ENCODE results near the gene NEDD4L.

GRCh38 chr18:58427321-58427720 lies 383.3 kb downstream of the NEDD4L start:
- TF ChIP-seq PATZ1 (CRISPR knock-in tag; IDR thresholded peaks at IDR 0.05; ENCODE audit: borderline replicate concordance) (no peak), CSRNP3 (CRISPR knock-in tag; IDR thresholded peaks at IDR 0.05) (no peak), ZNF565 (CRISPR knock-in tag; conservative IDR thresholded peaks at IDR 0.05; ENCODE audit: low read depth) (no peak), ESRRG (CRISPR knock-in tag; IDR thresholded peaks at IDR 0.05) (no peak), PPARA (CRISPR knock-in tag; IDR thresholded peaks at IDR 0.05; ENCODE audit: borderline replicate concordance) (no peak), TOX (CRISPR knock-in tag; IDR thresholded peaks at IDR 0.05; ENCODE audit: borderline replicate concordance) (no peak)
